ENCODE data around the gene DOCK1. TPM values are rescaled to one million over a fixed set of nuclear protein-coding genes. Genes with fewer than 3 reads are reported as not detected.

DOCK1 gene
- total RNA-seq, 1 experiment from 2014 or later = 60.4 TPM

DNA sequence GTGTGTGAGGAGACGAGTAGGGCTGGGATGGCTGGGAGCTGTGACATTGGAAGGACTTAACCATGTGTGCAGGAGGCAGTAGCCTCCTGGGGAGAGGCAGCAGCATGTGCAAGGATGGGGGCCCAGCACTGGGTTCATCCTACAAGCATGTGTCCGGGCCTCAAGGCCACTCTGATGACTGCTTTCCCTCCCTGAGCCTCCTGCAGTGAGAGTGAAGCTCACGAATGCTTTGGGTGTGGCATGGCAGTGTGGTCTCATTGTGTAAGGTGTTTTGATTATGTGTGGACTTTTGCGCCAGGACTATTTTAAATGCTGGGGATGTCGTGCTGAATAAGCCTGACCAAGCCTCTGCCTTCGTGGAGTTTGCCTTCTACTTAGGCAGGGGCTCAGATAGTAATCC, 413.2 kb downstream of the DOCK1 start:
- no peaks in the 10 kb centered on the region; the same call in 1 of the 2 replicates for H3K27me3 ChIP-seq (replicated peaks)
- no peaks in the 10 kb centered on the region for H3K4me1 ChIP-seq (replicated peaks)
- H3K36me3 ChIP-seq = no peaks in the 10 kb centered on the region
- H3K9me3 ChIP-seq (replicated peaks) = no peaks in the 10 kb centered on the region
- DNase-seq (ENCODE audit: low read depth in 1 of 2, low spot score in 2 of 2) = no peak
- no peak overlapping the region for H3K4me3 ChIP-seq
- no peak overlapping the region for H3K27ac ChIP-seq

DNA sequence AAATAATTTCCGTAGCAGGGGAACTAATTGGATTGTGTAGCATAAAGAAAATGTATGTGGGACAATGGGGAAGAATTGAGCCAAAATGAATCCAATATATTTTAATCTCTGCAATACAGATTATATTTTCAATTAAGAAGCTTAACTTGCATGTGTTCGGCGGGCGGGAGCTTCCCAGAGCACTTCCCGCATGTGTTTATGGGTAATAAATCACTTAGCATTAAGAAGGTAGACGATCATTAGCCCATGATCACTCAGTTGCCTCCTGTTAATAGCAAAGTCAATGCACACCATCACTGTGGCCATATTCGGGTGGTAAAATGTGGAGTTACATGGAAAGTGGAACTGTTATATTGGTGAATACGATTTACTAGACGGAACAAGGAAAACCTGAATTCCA, 414.0 kb downstream of the DOCK1 start:
- Histone ChIP-seq H3K27me3 (replicated peaks) (no peaks in the 10 kb centered on the region; the same call in 1 of the 2 replicates), H3K4me3 (no peak overlapping the region), H3K27ac (no peak overlapping the region), H3K9me3 (replicated peaks) (no peaks in the 10 kb centered on the region), H3K36me3 (no peaks in the 10 kb centered on the region), H3K4me1 (replicated peaks) (no peaks in the 10 kb centered on the region)
- no peak for DNase-seq (ENCODE audit: low read depth in 1 of 2, low spot score in 2 of 2)

DNA sequence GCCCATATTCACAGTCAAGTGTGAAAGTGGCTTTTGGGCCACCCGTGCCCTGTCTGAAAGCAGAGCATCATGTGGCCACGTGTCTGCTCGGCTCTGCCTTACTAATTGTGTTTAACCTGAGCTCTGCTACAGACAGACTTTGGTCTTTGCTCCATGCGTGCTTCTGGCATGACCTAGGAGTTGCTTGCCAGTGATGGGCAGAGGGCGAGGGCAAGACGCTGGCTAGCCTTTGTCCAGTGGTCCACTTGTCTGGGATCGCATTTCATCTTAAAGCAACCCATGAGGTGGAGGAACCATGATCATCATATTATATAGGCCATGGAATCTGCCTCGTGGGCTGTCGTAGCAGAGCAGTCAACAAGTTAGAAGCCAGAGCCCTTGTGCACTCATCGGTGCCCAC, 414.5 kb downstream of the DOCK1 start:
- Histone ChIP-seq H3K36me3 (no peaks in the 10 kb centered on the region), H3K27ac (no peak overlapping the region)

DNA sequence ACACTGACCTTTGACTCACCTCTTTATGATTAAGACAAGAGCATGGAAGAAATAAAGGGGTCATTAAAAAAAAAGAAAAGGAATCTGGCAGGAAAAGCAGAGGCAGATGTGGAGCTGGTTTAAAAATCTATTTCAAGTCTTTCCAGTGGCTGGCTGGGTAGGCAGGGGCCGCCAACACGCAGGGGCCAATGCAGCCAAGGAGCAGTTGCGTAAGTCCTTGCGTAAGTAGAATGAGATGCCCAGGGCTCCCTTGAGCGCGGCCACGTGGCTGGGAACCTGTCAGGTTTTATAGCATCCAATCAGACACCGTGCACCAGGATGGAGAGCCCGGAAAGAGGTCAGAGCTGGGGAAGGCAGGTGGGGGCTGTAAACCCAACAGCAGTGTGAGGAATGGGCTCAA, 414.9 kb downstream of the DOCK1 start:
- Histone ChIP-seq H3K27ac (no peak overlapping the region), H3K9me3 (replicated peaks) (no peaks in the 10 kb centered on the region), H3K4me1 (replicated peaks) (no peaks in the 10 kb centered on the region), H3K36me3 (no peaks in the 10 kb centered on the region), H3K4me3 (no peak overlapping the region), H3K27me3 (replicated peaks) (no peaks in the 10 kb centered on the region; the same call in 1 of the 2 replicates)
- DNase-seq (ENCODE audit: low read depth in 1 of 2, low spot score in 2 of 2) = no peak

More for the DNA sequence above, 414.5 kb downstream of the DOCK1 start:
- Histone ChIP-seq H3K4me3 (no peak overlapping the region), H3K27me3 (replicated peaks) (no peaks in the 10 kb centered on the region; the same call in 1 of the 2 replicates), H3K9me3 (replicated peaks) (no peaks in the 10 kb centered on the region), H3K4me1 (replicated peaks) (no peaks in the 10 kb centered on the region)
- DNase-seq (ENCODE audit: low read depth in 1 of 2, low spot score in 2 of 2) = no peak

DNA sequence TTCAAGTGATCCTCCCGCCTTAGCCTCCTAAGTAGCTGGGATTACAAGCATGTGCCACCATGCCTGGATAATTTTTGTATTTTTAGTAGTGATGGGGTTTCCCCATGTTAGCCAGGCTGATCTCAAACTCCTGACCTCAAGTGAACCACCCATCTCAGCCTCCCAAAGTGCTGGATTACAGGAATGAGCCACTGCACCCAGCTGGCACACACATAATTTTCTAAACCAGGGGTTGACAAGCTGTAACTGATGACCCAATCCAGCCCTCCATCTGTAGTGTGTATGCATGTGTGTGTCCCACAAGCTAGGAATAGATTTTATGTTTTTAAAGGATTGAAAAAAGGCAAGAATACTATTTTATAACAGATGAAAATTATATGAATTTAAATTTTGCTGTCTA, 417.1 kb downstream of the DOCK1 start:
- DNase-seq (ENCODE audit: low read depth in 1 of 2, low spot score in 2 of 2) = no peak
- H3K27me3 ChIP-seq (replicated peaks) = no peaks in the 10 kb centered on the region
- no peak overlapping the region for H3K27ac ChIP-seq
- H3K4me3 ChIP-seq = no peak overlapping the region
- H3K4me1 ChIP-seq (replicated peaks) = no peaks in the 10 kb centered on the region; the same call in 1 of the 2 replicates
- H3K36me3 ChIP-seq = no peaks in the 10 kb centered on the region
- no peaks in the 10 kb centered on the region for H3K9me3 ChIP-seq (replicated peaks)

DNA sequence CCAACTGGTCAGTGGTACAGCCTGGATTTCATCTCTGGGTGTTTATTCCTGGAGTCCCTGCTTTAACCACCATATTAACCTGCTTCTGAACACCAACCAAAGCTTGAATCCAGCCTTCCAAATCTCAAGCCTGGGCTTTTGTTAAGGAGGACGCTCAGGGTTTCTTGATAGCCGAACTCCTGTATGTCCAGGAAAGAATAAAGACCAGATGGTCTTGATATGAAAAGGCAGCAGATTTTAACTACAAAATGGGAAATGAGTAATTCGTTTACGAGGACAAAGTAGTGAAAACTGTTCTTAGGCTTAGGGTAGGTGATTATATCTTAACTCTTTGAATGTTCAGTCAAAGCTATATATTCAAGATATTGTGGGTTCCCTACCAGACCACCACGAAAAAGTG, 420.3 kb downstream of the DOCK1 start:
- DNase-seq (ENCODE audit: low read depth in 1 of 2, low spot score in 2 of 2) = no peak
- H3K4me3 ChIP-seq = no peak overlapping the region
- H3K9me3 ChIP-seq (replicated peaks) = no peaks in the 10 kb centered on the region

DNA sequence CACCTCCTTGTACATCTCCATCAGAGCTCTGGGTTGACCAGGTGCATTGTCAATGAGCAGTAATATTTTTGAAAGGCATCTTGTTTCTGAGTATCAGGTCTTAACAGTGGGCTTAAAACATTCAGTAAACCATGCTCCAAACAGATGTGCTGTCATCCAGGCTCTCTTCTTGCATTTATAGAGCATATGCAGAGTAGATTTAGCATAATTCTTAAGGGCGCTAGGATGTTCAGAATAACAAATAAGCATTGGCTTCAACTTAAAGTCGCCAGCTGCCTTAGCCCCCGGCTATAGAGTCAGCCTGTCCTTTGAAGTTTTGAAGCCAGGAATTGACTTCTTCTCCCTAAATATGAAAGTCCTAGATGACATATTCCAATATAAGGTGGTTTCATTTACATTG, 421.7 kb downstream of the DOCK1 start:
- no peak overlapping the region for H3K4me3 ChIP-seq
- H3K36me3 ChIP-seq = no peaks in the 10 kb centered on the region
- no peaks in the 10 kb centered on the region; the same call in 1 of the 2 replicates for H3K4me1 ChIP-seq (replicated peaks)
- no peaks in the 10 kb centered on the region for H3K9me3 ChIP-seq (replicated peaks)
- no peaks in the 10 kb centered on the region for H3K27me3 ChIP-seq (replicated peaks)
- no peak overlapping the region for H3K27ac ChIP-seq
- no peak for DNase-seq (ENCODE audit: low read depth in 1 of 2, low spot score in 2 of 2)

More for the DNA sequence above, 420.3 kb downstream of the DOCK1 start:
- H3K36me3 ChIP-seq = no peaks in the 10 kb centered on the region
- H3K27ac ChIP-seq = no peak overlapping the region
- no peaks in the 10 kb centered on the region for H3K27me3 ChIP-seq (replicated peaks)
- H3K4me1 ChIP-seq (replicated peaks) = no peaks in the 10 kb centered on the region; the same call in 1 of the 2 replicates

DNA sequence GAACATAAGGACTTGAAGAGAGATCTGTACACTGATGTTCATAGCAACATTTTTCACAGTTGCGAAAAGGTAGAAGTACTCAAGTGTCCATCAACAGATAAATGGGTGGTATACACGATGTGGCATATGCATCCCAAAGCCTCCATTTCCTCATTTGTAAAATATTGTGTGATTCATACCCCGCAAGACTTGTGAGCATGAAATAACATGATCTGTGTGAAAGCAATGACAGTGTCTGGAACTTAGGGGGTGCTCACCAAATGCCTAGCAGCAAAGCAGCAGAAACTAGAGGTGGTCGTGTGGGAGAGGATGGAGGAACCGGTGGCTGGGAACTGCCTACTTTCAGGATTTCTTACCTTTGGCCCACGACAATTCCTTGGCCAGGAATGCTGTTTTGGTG, 426.5 kb downstream of the DOCK1 start:
- Histone ChIP-seq H3K27me3 (replicated peaks) (no peaks in the 10 kb centered on the region), H3K36me3 (no peaks in the 10 kb centered on the region), H3K4me3 (no peak overlapping the region), H3K4me1 (replicated peaks) (no peaks in the 10 kb centered on the region), H3K27ac (no peak overlapping the region), H3K9me3 (replicated peaks) (no peaks in the 10 kb centered on the region)
- no peak for DNase-seq (ENCODE audit: low read depth in 1 of 2, low spot score in 2 of 2)

DNA sequence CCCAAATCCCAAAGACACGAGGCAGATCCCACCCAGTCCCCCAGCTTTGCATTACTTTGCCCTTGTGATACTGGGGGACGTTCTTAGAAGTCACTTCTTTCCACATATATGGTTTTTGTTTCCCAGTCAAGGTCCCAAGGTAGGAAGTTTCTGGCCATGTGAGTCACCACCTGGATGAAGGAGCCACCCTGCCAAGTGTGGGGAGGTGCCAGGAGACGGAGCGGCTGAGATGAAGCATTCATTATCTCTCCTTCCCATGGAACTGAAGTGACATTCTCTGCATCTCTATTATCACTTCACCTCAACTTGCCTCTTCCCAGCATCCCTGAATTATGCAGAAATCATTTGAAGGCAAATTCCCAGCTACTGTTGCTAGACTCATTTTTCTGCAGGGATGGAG, 427.4 kb downstream of the DOCK1 start:
- no peaks in the 10 kb centered on the region for H3K36me3 ChIP-seq

DNA sequence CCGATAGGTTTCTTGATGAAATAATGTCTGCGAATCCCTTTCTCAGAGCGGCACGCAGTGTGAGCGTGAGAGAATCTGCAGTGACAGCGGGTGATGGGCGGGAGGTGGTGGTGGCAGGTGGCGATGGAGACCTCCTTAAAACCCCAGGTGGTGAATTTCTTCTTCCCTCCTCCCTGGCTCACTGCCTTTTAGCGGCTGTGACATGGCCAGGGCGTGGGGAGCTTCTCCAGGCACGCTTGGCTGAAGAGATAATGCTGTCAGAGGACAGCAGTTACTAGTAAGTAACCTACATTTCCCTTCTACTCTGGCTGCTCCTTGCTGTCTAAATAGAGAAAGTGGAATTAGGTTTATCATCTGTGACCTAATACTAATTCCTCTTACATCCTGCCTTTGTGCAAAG, 432.6 kb downstream of the DOCK1 start:
- Histone ChIP-seq H3K4me1 (replicated peaks) (no peaks in the 10 kb centered on the region), H3K36me3 (no peaks in the 10 kb centered on the region), H3K27me3 (replicated peaks) (no peaks in the 10 kb centered on the region), H3K4me3 (no peak overlapping the region), H3K9me3 (replicated peaks) (no peaks in the 10 kb centered on the region), H3K27ac (no peak overlapping the region)
- no peak for DNase-seq (ENCODE audit: low read depth in 1 of 2, low spot score in 2 of 2)

More for the DNA sequence above, 427.4 kb downstream of the DOCK1 start:
- H3K27ac ChIP-seq = no peak overlapping the region
- no peak for DNase-seq (ENCODE audit: low read depth in 1 of 2, low spot score in 2 of 2)
- no peak overlapping the region for H3K4me3 ChIP-seq
- H3K9me3 ChIP-seq (replicated peaks) = no peaks in the 10 kb centered on the region
- H3K4me1 ChIP-seq (replicated peaks) = no peaks in the 10 kb centered on the region
- no peaks in the 10 kb centered on the region for H3K27me3 ChIP-seq (replicated peaks)

DNA sequence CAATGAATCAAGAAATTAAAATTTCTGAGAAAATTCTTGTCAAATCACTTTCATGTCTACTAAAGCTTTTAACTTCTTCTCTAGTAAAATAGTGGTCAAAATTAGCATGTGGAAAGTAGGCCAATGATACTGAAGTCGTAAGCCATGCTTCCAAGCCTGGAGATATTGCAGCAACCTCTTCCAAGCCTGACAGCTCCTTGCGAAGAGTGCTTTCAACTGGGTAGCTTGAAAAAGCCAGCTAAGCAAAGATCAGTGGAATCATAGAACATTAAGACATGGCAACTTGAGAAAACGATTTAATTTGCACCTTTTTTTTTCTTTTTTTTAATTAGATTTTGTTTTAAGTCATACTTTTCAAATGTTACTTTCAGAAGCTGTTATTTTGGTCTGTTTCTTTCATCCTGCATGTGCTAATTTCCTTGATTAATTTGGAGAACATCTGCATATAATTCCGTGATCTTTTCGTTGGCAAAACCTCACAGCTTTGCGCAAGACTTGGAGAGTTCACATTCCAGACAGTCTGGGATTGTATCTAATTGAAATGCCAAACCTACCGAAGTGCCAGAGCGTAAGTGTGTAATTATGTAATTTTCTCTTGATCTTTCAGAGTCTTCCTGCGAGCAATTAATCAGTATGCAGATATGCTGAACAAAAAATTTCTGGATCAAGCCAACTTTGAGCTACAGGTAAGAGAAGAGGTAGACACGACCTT, 433.3 kb downstream of the DOCK1 start:
- H3K4me3 ChIP-seq = no peak overlapping the region
- no peak for DNase-seq (ENCODE audit: low read depth in 1 of 2, low spot score in 2 of 2)
- no peaks in the 10 kb centered on the region for H3K27me3 ChIP-seq (replicated peaks)
- no peaks in the 10 kb centered on the region for H3K4me1 ChIP-seq (replicated peaks)
- peaks cover under 1% of the 10 kb centered on the region; the same call in 1 of the 2 replicates for H3K36me3 ChIP-seq
- H3K9me3 ChIP-seq (replicated peaks) = no peaks in the 10 kb centered on the region
- no peak overlapping the region for H3K27ac ChIP-seq

DNA sequence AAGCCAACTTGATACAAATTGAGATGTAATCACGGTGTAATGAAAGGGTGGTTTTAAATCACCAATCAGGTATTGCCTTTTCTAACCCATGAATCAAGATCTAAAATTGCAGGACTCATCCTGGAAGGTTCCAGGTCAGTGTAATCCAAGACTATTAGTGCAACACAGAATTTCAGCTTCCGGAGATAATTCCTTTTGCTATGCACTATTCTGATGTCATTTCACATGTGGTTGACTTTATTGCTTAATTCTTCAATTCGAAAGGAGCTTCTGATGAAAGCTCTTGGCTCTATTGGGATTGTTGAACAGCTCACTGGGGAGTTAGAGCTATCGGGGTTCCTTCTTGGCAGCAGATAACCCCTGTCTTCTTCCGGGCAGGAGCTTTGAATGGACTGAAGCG, 438.6 kb downstream of the DOCK1 start:
- Histone ChIP-seq H3K4me3 (no peak overlapping the region), H3K9me3 (replicated peaks) (no peaks in the 10 kb centered on the region), H3K36me3 (peaks cover 21% of the 10 kb centered on the region), H3K4me1 (replicated peaks) (no peaks in the 10 kb centered on the region), H3K27ac (no peak overlapping the region), H3K27me3 (replicated peaks) (no peaks in the 10 kb centered on the region)
- no peak for DNase-seq (ENCODE audit: low read depth in 1 of 2, low spot score in 2 of 2)

DNA sequence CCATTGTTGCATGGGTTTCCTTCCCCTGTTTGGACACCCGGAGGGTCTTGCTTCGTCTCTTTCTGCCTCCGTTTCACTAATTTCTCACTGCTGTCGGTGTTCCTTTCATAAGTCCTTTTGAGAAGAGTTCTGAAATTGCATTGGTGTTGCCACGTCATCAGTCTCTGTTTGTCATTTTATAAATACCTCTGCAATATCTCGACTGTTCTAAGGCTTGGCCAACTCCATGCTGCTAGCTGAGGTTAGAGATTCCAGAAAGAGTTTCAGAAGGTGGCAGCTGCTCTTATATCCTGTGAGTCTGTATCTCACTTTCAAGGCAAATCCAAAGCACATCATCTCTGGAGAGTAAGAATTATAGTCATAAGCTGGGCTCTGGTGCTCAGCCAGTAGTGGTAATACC, 439.1 kb downstream of the DOCK1 start:
- Histone ChIP-seq H3K27me3 (replicated peaks) (no peaks in the 10 kb centered on the region), H3K36me3 (peaks cover 21% of the 10 kb centered on the region), H3K4me1 (replicated peaks) (peaks cover 3% of the 10 kb centered on the region; the same call in 1 of the 2 replicates), H3K27ac (no peak overlapping the region; the same call in 1 of the 2 replicates), H3K9me3 (replicated peaks) (no peaks in the 10 kb centered on the region), H3K4me3 (no peak overlapping the region)
- no peak for DNase-seq (ENCODE audit: low read depth in 1 of 2, low spot score in 2 of 2)

DNA sequence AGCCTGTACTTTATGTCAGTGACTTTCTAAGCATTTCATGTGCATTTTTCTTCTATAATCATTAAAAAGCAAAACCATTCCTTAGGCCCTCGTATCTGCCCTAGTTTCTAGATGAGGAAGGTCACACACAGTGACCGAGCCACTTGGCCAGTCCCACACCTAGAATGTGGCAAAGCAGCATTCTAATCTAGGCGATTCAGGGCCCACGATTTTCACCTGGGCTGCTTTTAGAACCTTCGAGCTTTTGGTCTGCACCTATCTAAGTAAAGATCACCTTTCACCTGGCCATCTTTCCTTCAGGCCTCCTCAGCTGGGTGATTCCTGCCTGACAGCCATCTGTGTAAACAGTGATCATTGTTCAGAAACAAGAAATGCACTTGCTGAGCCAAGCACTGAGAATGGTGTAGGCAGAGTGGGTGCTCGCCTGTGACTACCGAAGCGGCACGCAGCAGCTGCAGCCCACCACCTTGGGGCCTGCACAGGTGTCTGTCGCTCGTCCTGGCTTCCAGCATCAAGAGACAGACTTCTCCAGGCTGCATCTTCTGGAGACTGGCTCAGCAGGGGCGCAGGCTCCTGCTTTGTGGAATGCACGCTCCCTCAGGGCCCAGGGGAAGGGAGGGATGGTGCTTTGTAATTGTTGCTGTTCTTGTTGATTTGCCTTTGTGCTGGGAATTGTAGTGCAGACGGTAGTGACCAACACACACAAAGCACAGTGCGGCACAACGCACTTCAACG, 440.2 kb downstream of the DOCK1 start:
- no peaks in the 10 kb centered on the region for H3K27me3 ChIP-seq (replicated peaks)
- no peak for DNase-seq (ENCODE audit: low read depth in 1 of 2, low spot score in 2 of 2)

More for the DNA sequence above, 440.2 kb downstream of the DOCK1 start:
- Histone ChIP-seq H3K36me3 (peaks cover 21% of the 10 kb centered on the region), H3K9me3 (replicated peaks) (no peaks in the 10 kb centered on the region), H3K4me3 (no peak overlapping the region), H3K4me1 (replicated peaks) (peaks cover 8% of the 10 kb centered on the region), H3K27ac (no peak overlapping the region)
